DMS53 (cell line): ENCODE results near the gene C11orf16.
"Not testable (repeated sequence)": the region's sequence is repeated elsewhere in the genome, so short reads cannot be mapped to it uniquely, and the experiment has no call there.

ENCODE experiments used
- DNase-seq: peaks from one replicate; lab custom pipeline; 2025; lab: John Stamatoyannopoulos, UW

C11orf16 gene

GRCh38 chr11:8932564-8933180 lies at the start of gene C11orf16:
Gene C11orf16 (minus strand): TSS chr11:8932947. CDS start chr11:8932308, 639 bp downstream.
- DNase-seq: no peak

DNA sequence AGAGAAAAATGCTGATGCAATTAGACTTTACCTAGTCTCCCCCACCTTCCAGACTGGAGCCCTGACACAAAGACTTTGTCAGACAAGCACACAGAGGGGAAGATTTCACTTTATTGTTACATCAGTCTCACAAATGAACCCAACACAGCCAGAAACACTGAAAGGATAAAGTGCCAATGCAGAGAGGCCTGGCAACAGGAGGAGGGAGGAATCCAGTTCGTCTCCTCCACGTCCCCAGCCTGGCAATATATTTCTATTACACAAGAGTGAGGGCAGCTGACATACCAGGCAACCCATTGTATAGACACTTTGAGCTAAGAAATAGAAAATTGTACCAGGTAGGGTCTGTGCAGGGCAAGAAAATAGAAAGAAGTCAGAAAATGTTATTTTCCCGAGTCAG lies 47.7 kb upstream of the C11orf16 start:
- no peak for DNase-seq

DNA sequence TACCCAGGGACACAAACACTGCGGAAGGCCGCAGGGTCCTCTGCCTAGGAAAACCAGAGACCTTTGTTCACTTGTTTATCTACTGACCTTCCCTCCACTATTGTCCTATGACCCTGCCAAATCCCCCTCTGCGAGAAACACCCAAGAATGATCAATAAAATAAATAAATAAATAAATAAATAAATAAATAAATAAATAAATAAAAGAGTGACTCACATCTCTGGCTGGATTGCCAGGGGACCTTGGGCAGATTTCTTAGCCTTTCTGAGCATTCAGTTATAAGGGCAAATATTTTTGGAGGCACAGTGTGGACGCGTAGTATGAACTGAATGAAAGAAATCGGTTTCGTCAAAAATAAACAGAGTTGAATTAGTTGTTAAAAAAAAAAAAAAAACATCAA lies 46.6 kb upstream of the C11orf16 start:
- not testable (repeated sequence) for DNase-seq

- DNase-seq: no peak
These were observed 40.4 kb upstream of the C11orf16 start for GRCh38 chr11:8973121-8973520.

DNA sequence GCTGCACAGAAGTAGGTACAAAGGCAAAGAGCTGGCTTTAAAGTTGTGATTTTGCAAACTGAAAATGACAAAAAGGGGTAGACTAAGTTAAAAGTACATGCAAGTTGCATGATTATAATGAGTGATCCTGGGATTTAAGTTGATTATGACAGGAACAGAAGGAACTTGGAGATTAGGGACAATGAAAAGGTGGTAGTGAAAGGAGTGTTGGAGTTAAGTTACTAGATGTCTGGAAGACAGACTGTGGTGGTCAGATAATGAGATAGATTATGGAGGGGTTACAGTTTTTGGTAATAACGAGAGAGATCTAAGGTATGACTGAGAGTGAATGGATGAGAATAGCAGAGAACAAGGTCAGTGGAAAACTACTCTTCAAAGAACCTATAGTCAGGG lies 39.2 kb upstream of the C11orf16 start:
- DNase-seq: no peak

DNA sequence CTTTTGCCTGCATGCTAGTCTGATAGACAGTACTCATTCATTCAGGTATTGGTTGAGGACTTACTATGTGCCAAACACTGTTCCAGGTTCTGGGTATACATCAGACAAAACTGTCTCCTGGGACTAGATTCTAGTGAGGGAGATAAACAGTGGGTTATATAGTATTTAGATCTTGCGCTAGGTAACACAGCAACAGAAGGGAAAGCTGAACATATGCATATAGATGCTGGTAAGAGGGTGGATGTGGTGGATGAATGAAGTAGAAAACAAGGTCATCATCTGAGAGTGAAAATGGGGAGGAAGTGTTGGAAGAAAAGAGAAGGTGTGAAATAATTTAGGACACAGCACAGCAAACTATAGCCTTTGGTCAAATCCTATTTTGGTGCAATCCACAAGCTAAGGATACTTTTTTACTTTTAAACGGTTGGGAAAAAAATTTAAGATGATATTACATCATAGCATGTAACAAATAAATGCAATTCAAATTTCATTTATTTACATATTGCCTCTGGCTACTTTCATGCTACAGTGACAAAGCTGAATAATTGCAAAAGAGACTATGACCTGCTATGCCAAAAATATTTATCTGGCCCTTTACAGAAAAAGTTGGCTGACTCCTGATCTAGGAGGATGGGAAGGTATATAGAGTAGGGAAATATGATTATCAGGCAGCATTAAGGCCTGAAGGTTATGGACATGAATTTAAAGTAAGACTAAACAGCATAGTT lies 38.6 kb upstream of the C11orf16 start:
- no peak for DNase-seq

GRCh38 chr11:8967184-8967583 lies 34.4 kb upstream of the C11orf16 start:
- DNase-seq: no peak

GRCh38 chr11:8964324-8965320 lies 31.9 kb upstream of the C11orf16 start, which contains the start of gene TMEM9B:
Gene TMEM9B (minus strand): TSS chr11:8964442. CDS start chr11:8964313, 129 bp downstream.
- peak; percentile 98 for DNase-seq

- peak; percentile 94 for DNase-seq
These were observed 31.0 kb upstream of the C11orf16 start for GRCh38 chr11:8963569-8964323.

GRCh38 chr11:8962841-8963240 lies 30.1 kb upstream of the C11orf16 start:
- DNase-seq: no peak

DNA sequence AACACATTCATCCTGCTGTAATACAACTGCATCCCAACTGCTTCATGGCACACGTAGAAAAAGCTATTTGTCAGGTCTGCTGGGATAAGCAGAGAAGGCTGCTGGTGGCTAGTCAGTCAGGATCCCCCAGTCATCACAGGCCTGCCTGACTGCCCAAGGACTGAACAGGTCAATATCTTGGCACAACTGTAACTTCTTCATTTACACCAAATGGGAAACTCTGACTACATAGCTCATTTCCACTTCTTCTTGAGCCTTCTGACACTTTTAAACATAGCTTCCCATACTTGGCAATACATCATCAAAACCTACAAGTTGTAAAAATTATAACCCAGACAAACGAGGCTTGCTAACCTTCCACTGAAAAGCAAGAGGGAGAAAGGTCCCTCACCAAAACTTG lies 28.7 kb upstream of the C11orf16 start:
- DNase-seq: no peak

- peak; percentile 86 for DNase-seq
These were observed 26.9 kb upstream of the C11orf16 start for GRCh38 chr11:8959546-8960166.

DNA sequence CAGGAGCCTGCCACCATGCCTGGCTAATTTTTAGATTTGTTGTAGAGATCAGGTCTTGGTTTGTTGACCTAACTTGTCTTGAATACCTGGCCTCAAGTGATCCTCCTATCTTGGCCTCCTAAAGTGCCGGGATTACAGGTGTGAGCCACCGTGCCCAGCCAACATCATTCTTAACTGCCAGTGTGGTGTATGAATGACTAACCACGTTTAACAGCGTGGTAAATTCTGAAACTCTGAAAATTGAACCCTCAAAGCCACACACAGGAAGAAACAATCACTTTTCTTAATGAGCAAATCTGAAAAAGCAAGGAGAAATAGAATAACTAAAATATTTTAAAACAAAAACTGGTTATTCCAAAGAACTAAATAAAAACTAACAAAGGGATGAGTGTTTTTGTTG lies 24.1 kb upstream of the C11orf16 start:
- no peak for DNase-seq

DNA sequence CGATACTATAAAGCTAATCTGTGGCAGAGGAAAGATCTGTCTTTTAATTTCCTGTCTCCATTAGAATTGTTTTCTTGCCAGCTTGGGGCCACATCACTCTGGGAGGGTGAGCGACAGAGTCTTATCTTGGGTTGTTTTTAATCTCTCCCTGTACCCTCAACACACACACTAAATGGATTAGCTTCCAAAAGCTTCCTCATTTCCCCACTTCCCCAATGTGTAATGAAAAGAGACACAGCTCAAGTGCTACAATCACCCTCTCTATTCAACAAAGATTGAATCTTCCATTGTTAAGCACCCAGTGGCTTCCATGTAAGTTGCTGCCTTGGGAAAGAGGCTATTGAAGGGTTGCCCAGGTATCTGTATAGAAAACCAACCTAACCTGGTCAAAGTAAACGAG lies 16.1 kb upstream of the C11orf16 start:
- peak; percentile 63 for DNase-seq

GRCh38 chr11:8947230-8947943 lies 14.6 kb upstream of the C11orf16 start:
- DNase-seq: no peak

- no peak for DNase-seq
These were observed 9.8 kb upstream of the C11orf16 start, which contains the start of gene ASCL3 for GRCh38 chr11:8942518-8943066. Gene ASCL3 (minus strand): TSS chr11:8943016. CDS start chr11:8938161, 4,855 bp downstream.

- no peak for DNase-seq
These were observed 8.8 kb upstream of the C11orf16 start for GRCh38 chr11:8941341-8942103.

DNA sequence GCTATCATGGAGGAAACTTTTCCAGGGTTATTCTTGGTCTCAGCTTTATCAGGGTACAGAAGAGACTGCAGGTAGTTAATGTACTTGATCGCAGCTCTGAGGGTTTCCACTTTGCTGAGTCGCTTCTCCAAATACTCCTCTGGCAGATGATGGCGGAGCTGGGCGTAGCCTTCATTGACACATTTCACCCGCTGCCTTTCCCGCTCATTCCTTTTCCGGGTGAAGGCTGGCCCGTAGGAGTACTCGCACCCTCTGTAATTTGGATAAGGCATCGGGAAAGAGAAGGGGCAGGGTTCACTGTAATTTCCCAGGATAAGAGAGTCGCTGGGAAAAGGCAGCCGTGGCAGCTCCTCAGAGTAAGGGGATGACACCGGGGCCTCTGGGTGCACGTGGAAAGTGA lies 4.9 kb upstream of the C11orf16 start:
- no peak for DNase-seq

DNA sequence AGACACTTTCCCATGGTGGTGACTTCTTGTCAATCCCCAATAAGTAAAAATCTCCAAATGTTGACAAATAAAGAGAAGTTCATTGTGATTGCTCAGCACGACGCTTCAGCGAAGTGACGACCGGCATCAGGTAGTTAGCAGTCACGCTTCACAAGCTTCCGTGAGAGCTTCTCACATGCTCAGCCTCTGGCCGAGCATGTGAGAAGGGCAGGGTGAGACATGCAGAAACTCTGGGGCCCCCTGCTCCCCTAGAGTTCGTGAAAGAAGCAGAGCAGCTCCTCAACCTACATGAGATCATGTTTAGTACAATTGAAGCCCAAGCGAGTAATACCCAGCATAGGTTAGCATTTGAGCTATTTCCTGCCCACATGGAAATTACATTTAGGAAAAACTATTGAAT lies 4.4 kb upstream of the C11orf16 start:
- DNase-seq: peak; percentile 51
